C4-2B (cell line): ENCODE results near the gene LCN12.
"Not testable (repeated sequence)": the region's sequence is repeated elsewhere in the genome, so short reads cannot be mapped to it uniquely, and the experiment has no call there.

Experiments
- H3K27ac ChIP-seq: fragments of 450-650 bp; 2 replicates; pipeline ENCODE4 v1.5.1; 2017
- CTCF ChIP-seq: fragments of 450-650 bp; conservative IDR thresholded peaks from 2 replicates; pipeline ENCODE4 v1.5.1; 2017; ENCODE audit warnings: mild to moderate bottlenecking
- ZFX ChIP-seq: fragments of 450-650 bp; IDR thresholded peaks from 2 replicates; pipeline ENCODE4 v1.6.1; 2017

LCN12 gene

GRCh38 chr9:136996361-136997292, 44.6 kb downstream of the LCN12 start, which contains the start of gene CLIC3:
CLIC3 (minus strand) TSS chr9:136996568; CDS start chr9:136996543, 25 bp downstream.
- no peak within 1 kb of the TSS for H3K27ac ChIP-seq
- no peak for TF ChIP-seq CTCF

- no peak overlapping the region for H3K27ac ChIP-seq
- no peak for TF ChIP-seq ZFX
- TF ChIP-seq CTCF: no peak
Observed at GRCh38 chr9:136997371-136997770, 45.3 kb downstream of the LCN12 start.

GRCh38 chr9:136997830-136998234, 45.8 kb downstream of the LCN12 start:
- TF ChIP-seq ZFX: no peak
- no peak for TF ChIP-seq CTCF
- no peak overlapping the region for H3K27ac ChIP-seq

GRCh38 chr9:137000177-137000930, 48.3 kb downstream of the LCN12 start:
- TF ChIP-seq CTCF: no peak
- TF ChIP-seq ZFX: no peak
- H3K27ac ChIP-seq: no peak overlapping the region

- TF ChIP-seq CTCF (no peak), ZFX (no peak)
- no peak overlapping the region for H3K27ac ChIP-seq
Observed at GRCh38 chr9:137001857-137002645, 50.0 kb downstream of the LCN12 start.

GRCh38 chr9:137002646-137003041, 50.6 kb downstream of the LCN12 start:
- H3K27ac ChIP-seq: no peak overlapping the region
- TF ChIP-seq ZFX (no peak), CTCF (no peak)

GRCh38 chr9:137004285-137004684, 52.2 kb downstream of the LCN12 start:
- not testable (repeated sequence) for H3K27ac ChIP-seq
